ENCODE results near the gene KIF18A. TPM values are rescaled to one million over a fixed set of nuclear protein-coding genes. Genes with fewer than 3 reads are reported as not detected.

KIF18A gene
- total and polyA plus RNA-seq, 9 of the 15 experiments (the other 6 are each of a cell fraction or from before 2014, with no cell fraction given) = 15.1 to 36.1 (median 24.3) TPM

- TF ChIP-seq TRIM24 (IDR thresholded peaks at IDR 0.05) = peak in 1 of 2 experiments; percentile 98; a peak in 2 of 4 replicates
- TF ChIP-seq KAT8 (IDR thresholded peaks at IDR 0.05; ENCODE audit: low read depth) = 0 out of 2 replicates have a peak, but pooled peaks have one; percentile 20
- TF ChIP-seq NR1H2 (CRISPR knock-in tag; IDR thresholded peaks at IDR 0.05) = no peak
- TF ChIP-seq CREM (IDR thresholded peaks at IDR 0.05; ENCODE audit: low read depth) = peak; percentile 82
- TF ChIP-seq NCOA6 (IDR thresholded peaks at IDR 0.05) = no peak
- no peak for TF ChIP-seq SFPQ (IDR thresholded peaks at IDR 0.05; ENCODE audit: low read depth, low read length)
- no peak for TF ChIP-seq TRIM25 (IDR thresholded peaks at IDR 0.05; ENCODE audit: borderline replicate concordance)
- TF ChIP-seq RB1 (IDR thresholded peaks at IDR 0.05; ENCODE audit: low read depth) = peak; percentile 93
- TF ChIP-seq BCLAF1 (IDR thresholded peaks at IDR 0.05; ENCODE audit: borderline replicate concordance in 1 of 2, control insufficient read depth in 1 of 2, low read depth in 2 of 2, low read length in 1 of 2) = peak in 1 of 2 experiments; percentile 94; a peak in 2 of 4 replicates
- peak; percentile 98 for TF ChIP-seq SIN3B (IDR thresholded peaks at IDR 0.05; ENCODE audit: low read depth)
- TF ChIP-seq CEBPZ (IDR thresholded peaks at IDR 0.05; ENCODE audit: borderline replicate concordance, low read depth, low read length) = 0 out of 2 replicates have a peak, but pooled peaks have one; percentile 18
- no peak for TF ChIP-seq ZC3H4 (CRISPR knock-in tag; IDR thresholded peaks at IDR 0.05; ENCODE audit: borderline replicate concordance)
- TF ChIP-seq SP2 (IDR thresholded peaks at IDR 0.05; ENCODE audit: extremely low read depth, low read depth, low read length, poor library complexity, severe bottlenecking) = no peak
- no peak for TF ChIP-seq ZNF41 (CRISPR knock-in tag; conservative IDR thresholded peaks at IDR 0.05)
- peak; percentile 47 for TF ChIP-seq POU5F1 (IDR thresholded peaks at IDR 0.05; ENCODE audit: borderline replicate concordance, low read depth, low read length, partially characterized antibody)
Measured at GRCh38 chr11:28110108-28110820, 2.3 kb upstream of the KIF18A start (continued).

Measured in K562 (cell line).